ENCODE data around the gene ZNF581.

Gene ZNF581

GRCh38 chr19:55674841-55675660 lies 31.6 kb downstream of the ZNF581 start, which contains the start of gene EPN1 (continued):
- TF ChIP-seq ZBTB20 (tag by site-specific recombination; IDR thresholded peaks at IDR 0.05) (peak; percentile 54; the same call in 1 of the 2 replicates), GLIS2 (tag by site-specific recombination; IDR thresholded peaks at IDR 0.05) (peak; percentile 77), ZNF23 (tag by site-specific recombination; IDR thresholded peaks at IDR 0.05; ENCODE audit: borderline replicate concordance) (no peak), ZBTB21 (tag by site-specific recombination; IDR thresholded peaks at IDR 0.05) (peak; percentile 82), SP3 (tag by site-specific recombination; IDR thresholded peaks at IDR 0.05) (peak; percentile 82), ZNF843 (tag by site-specific recombination; IDR thresholded peaks at IDR 0.05) (peak; percentile 72; the same call in 1 of the 2 replicates), ZNF221 (tag by site-specific recombination; IDR thresholded peaks at IDR 0.05; ENCODE audit: borderline replicate concordance) (no peak), PRDM1 (tag by site-specific recombination; IDR thresholded peaks at IDR 0.05) (no peak), ZNF544 (tag by site-specific recombination; IDR thresholded peaks at IDR 0.05) (no peak), ZNF596 (tag by site-specific recombination; IDR thresholded peaks at IDR 0.05) (0 out of 2 replicates have a peak, but pooled peaks have one; percentile 24), SCRT2 (tag by site-specific recombination; IDR thresholded peaks at IDR 0.05) (peak; percentile 15; the same call in 1 of the 2 replicates), ZNF558 (tag by site-specific recombination; IDR thresholded peaks at IDR 0.05) (no peak), GLI4 (tag by site-specific recombination; IDR thresholded peaks at IDR 0.05) (no peak), FEZF1 (tag by site-specific recombination; IDR thresholded peaks at IDR 0.05) (no peak), ZNF768 (tag by site-specific recombination; IDR thresholded peaks at IDR 0.05) (no peak), ZNF169 (tag by site-specific recombination; IDR thresholded peaks at IDR 0.05) (no peak), EGR2 (tag by site-specific recombination; IDR thresholded peaks at IDR 0.05; ENCODE audit: low read depth) (peak; percentile 68), ZEB2 (tag by site-specific recombination; IDR thresholded peaks at IDR 0.05) (peak; percentile 78), SCRT1 (tag by site-specific recombination; IDR thresholded peaks at IDR 0.05; ENCODE audit: borderline replicate concordance) (no peak), HOXC10 (CRISPR knock-in tag; IDR thresholded peaks at IDR 0.05) (no peak; the same call in 1 of the 2 replicates), ZNF341 (tag by site-specific recombination; IDR thresholded peaks at IDR 0.05; ENCODE audit: low read depth) (peak; percentile 55; the same call in 1 of the 2 replicates), ZFHX2 (tag by site-specific recombination; conservative IDR thresholded peaks at IDR 0.05) (peak; percentile 76), ZNF629 (tag by site-specific recombination; IDR thresholded peaks at IDR 0.05) (peak; percentile 93), RBAK (tag by site-specific recombination; IDR thresholded peaks at IDR 0.05) (no peak), ZNF529 (tag by site-specific recombination; IDR thresholded peaks at IDR 0.05; ENCODE audit: insufficient replicate concordance) (no peak), GLI2 (tag by site-specific recombination; IDR thresholded peaks at IDR 0.05; ENCODE audit: borderline replicate concordance, low read depth) (no peak), ZNF664 (tag by site-specific recombination; IDR thresholded peaks at IDR 0.05) (no peak), ZSCAN23 (tag by site-specific recombination; IDR thresholded peaks at IDR 0.05) (no peak), ZNF623 (tag by site-specific recombination; IDR thresholded peaks at IDR 0.05) (no peak), ZNF830 (tag by site-specific recombination; IDR thresholded peaks at IDR 0.05; ENCODE audit: low read depth) (no peak)
- TF ChIP-seq, protein P1, sequence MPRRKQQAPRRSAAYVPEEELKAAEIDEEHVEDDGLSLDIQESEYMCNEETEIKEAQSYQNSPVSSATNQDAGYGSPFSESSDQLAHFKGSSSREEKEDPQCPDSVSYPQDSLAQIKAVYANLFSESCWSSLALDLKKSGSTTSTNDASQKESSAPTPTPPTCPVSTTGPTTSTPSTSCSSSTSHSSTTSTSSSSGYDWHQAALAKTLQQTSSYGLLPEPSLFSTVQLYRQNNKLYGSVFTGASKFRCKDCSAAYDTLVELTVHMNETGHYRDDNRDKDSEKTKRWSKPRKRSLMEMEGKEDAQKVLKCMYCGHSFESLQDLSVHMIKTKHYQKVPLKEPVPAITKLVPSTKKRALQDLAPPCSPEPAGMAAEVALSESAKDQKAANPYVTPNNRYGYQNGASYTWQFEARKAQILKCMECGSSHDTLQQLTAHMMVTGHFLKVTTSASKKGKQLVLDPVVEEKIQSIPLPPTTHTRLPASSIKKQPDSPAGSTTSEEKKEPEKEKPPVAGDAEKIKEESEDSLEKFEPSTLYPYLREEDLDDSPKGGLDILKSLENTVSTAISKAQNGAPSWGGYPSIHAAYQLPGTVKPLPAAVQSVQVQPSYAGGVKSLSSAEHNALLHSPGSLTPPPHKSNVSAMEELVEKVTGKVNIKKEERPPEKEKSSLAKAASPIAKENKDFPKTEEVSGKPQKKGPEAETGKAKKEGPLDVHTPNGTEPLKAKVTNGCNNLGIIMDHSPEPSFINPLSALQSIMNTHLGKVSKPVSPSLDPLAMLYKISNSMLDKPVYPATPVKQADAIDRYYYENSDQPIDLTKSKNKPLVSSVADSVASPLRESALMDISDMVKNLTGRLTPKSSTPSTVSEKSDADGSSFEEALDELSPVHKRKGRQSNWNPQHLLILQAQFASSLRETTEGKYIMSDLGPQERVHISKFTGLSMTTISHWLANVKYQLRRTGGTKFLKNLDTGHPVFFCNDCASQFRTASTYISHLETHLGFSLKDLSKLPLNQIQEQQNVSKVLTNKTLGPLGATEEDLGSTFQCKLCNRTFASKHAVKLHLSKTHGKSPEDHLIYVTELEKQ (tag by site-specific recombination; IDR thresholded peaks at IDR 0.05; ENCODE audit: borderline replicate concordance) = no peak
- TF ChIP-seq, protein P2, sequence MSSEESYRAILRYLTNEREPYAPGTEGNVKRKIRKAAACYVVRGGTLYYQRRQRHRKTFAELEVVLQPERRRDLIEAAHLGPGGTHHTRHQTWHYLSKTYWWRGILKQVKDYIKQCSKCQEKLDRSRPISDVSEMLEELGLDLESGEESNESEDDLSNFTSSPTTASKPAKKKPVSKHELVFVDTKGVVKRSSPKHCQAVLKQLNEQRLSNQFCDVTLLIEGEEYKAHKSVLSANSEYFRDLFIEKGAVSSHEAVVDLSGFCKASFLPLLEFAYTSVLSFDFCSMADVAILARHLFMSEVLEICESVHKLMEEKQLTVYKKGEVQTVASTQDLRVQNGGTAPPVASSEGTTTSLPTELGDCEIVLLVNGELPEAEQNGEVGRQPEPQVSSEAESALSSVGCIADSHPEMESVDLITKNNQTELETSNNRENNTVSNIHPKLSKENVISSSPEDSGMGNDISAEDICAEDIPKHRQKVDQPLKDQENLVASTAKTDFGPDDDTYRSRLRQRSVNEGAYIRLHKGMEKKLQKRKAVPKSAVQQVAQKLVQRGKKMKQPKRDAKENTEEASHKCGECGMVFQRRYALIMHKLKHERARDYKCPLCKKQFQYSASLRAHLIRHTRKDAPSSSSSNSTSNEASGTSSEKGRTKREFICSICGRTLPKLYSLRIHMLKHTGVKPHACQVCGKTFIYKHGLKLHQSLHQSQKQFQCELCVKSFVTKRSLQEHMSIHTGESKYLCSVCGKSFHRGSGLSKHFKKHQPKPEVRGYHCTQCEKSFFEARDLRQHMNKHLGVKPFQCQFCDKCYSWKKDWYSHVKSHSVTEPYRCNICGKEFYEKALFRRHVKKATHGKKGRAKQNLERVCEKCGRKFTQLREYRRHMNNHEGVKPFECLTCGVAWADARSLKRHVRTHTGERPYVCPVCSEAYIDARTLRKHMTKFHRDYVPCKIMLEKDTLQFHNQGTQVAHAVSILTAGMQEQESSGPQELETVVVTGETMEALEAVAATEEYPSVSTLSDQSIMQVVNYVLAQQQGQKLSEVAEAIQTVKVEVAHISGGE (tag by site-specific recombination; conservative IDR thresholded peaks at IDR 0.05; ENCODE audit: low read depth) = peak; percentile 98
- TF ChIP-seq, protein P3, sequence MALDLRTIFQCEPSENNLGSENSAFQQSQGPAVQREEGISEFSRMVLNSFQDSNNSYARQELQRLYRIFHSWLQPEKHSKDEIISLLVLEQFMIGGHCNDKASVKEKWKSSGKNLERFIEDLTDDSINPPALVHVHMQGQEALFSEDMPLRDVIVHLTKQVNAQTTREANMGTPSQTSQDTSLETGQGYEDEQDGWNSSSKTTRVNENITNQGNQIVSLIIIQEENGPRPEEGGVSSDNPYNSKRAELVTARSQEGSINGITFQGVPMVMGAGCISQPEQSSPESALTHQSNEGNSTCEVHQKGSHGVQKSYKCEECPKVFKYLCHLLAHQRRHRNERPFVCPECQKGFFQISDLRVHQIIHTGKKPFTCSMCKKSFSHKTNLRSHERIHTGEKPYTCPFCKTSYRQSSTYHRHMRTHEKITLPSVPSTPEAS (tag by site-specific recombination; IDR thresholded peaks at IDR 0.05) = no peak
